Colon (tissue), 2 donors: ENCODE data around the gene AGXT.

Experiments used
- FAIRE-seq: peaks from 2 replicates; lab custom pipeline; 2012; peaks lifted over from hg19 to GRCh38; lab: Jason Lieb, UNC
- donor health status: control.
- donor health status: control.

Gene AGXT

GRCh38 chr2:240868286-240869108, at the start of gene AGXT:
TSS of gene AGXT (plus strand) at chr2:240868824. CDS start at chr2:240868866, 42 bp downstream.
- no peak for FAIRE-seq

DNA sequence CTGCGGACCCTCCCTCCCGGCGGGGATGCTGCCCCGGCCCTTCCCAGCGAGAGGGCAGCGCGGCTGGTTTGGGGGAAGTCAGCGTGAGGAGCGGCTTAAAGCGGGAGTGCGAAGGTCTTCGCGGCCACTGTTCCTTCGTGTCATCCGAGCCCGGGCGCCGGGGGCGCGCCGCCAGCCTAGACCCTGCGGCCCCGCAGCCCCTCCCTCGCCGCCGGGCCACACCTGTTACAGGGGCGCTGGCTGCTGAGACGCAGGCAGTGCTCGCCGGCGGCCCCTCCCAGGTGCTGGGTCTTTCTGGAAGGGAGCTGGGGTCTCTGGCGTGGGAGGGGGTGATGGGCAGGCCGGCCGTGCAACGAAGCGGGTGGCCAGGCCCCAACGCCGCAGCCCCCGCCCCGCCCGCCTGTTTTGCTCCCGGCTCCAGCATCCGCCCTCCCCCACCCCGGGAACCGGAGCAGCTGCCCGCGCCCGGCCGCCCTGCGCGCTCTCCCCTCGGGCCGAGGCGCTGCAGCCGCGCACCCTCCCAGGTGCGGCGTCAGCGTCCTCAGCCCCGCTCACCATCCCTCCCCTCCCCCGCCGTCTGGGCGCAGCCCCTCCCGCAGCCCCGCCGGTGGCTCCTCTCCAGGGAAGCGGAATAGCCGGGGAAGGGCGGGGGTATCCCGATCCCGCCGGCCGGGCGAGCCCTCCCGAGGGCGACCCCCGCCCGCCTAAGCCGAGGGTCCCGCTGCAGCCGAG, 49.3 kb upstream of the AGXT start:
- FAIRE-seq, result no peak

- no peak for FAIRE-seq
Measured at GRCh38 chr2:240819858-240820606, 48.6 kb upstream of the AGXT start, which contains the start of gene KIF1A. TSS of gene KIF1A (minus strand) at chr2:240820219. CDS start at chr2:240797752, 22,467 bp downstream.

DNA sequence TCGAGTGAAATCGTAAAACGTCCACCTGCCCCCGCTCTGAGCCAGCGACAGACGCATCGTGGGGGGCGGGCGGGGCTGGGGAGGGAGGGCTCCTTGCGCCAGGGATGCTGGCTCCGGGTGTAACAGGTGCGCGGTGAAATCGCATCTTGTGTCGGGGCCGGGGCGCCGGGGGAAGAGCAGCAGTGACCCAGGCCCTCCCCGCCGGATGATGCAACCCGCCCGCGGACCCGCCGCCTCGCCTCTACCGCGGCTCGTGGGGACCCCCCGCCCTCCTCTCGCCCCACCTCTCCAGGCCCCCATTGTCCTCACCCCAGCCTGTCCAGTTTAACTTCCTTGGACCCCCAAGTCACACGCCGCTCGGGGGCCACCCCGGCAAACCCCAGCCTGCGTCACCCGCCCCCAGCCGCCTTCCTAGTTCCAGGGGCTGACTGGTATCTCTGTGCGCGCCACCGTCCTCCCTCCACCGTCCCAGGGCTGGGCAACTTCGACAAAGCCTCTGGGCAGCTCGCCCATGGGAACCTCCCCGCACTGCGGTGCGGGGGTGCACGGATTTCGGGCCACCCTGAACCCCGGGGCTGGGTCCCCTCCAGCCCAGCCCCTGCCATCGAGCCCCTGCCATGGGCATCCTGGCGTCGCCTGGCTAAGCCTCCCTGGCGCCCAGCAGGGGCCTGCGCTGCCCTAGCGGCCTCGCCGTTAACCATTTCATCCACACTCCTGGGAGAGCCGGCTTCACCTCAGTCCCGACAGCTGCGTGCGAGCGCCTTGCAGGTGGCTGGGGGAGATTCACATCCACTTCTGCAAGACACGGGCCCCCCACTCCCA, 47.8 kb upstream of the AGXT start:
- FAIRE-seq, result no peak

- no peak for FAIRE-seq
Measured at GRCh38 chr2:240821429-240821778, 47.2 kb upstream of the AGXT start.

DNA sequence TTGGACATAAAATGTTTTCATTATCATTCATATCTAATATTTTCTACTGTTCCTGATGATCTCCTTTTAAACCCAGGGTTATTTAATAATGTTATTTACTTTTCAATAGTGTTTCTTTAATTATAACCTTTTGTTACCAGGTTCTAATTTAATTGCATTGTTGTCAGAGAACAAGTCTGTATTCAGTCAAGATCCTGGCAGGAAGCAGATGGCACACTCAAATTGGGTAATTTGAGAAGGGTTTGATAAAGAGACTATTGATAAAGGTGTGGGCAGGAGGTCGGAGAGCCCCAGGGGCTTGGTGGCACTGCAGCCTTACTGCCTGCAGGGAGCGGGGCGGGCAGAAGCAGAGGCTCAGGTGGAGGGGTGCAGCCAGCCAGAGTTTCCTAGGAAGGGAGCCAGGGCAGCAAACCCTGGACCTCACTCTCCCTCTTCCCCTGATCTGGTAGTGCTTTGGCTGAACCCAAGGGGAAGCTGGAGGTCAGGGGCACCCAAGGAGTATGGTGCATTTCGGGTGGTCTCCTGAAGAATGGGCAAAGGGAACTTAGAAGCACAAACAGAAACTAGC, 46.3 kb upstream of the AGXT start:
- no peak for FAIRE-seq

GRCh38 chr2:240823449-240824336, 44.9 kb upstream of the AGXT start:
- FAIRE-seq, result no peak

DNA sequence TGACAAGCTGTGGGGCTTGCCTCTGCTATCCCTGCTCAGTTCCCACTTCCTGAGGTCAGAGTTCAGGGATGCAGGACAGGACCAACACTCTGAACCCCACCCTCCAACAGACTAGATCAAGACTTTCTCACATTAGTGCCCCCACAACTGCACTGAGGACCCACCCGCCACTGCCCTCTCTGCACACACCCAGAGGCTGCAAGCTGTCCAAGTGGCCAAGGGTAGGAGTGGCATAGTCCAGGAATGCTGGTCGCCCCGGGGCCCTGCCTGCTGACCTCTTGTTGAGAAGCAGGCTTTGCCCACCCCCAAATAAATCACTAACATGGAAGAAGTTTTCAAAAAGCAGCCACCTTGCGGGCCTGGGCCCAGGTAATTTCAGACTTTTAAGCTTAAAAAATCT, 43.1 kb upstream of the AGXT start:
- no peak for FAIRE-seq

DNA sequence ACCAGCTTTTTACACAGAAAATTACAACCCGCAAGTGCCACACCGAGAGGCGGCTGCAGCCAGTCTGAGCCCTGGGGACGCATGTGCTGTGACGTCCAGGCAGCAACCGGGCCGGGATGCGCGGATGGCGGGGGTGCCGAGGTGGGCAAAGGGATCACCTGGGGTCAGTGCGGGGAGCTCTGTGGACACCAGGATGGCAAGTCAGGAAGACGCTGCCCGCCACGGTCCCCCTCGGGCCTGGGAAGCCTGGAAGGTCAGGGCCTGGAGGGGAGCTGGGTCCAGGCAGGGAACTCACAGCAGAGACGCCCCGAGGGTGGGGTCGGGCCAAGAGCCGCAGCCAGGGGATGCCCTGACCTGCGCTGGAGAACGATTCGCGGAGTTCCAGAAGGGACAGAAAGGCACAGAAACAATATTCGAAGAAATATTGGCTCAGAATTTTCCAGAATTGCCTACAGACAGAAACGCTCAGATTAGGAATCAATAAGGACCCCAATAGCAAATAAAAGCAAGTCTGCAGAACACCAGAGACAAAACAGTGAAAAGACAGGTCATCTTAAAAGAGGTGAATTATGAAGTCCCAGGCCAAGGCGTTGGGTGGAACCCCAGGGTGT, 36.9 kb upstream of the AGXT start:
- FAIRE-seq, result no peak

- FAIRE-seq, result no peak
Measured at GRCh38 chr2:240832205-240832727, 36.4 kb upstream of the AGXT start.

GRCh38 chr2:240832921-240833494, 35.6 kb upstream of the AGXT start:
- FAIRE-seq, result no peak

- no peak for FAIRE-seq
Measured at GRCh38 chr2:240833724-240834285, 34.8 kb upstream of the AGXT start.

GRCh38 chr2:240834377-240834975, 34.1 kb upstream of the AGXT start:
- FAIRE-seq, result no peak

GRCh38 chr2:240835528-240835927, 33.1 kb upstream of the AGXT start:
- no peak for FAIRE-seq

GRCh38 chr2:240836781-240837467, 31.7 kb upstream of the AGXT start:
- no peak for FAIRE-seq

GRCh38 chr2:240837621-240838020, 31.0 kb upstream of the AGXT start:
- FAIRE-seq, result no peak

- no peak for FAIRE-seq
Measured at GRCh38 chr2:240839152-240840143, 29.2 kb upstream of the AGXT start.
